ENCODE measurements around the gene LRFN2.
A peak's percentile ranks its signal among the peaks of the same experiment; 100 is the strongest.

LRFN2 gene

GRCh38 chr6:40587240-40588069 is at the start of gene LRFN2:
TSS of gene LRFN2 (minus strand) at chr6:40587364.
- DNase-seq (ENCODE audit: low read depth), result peak; percentile 3

DNA sequence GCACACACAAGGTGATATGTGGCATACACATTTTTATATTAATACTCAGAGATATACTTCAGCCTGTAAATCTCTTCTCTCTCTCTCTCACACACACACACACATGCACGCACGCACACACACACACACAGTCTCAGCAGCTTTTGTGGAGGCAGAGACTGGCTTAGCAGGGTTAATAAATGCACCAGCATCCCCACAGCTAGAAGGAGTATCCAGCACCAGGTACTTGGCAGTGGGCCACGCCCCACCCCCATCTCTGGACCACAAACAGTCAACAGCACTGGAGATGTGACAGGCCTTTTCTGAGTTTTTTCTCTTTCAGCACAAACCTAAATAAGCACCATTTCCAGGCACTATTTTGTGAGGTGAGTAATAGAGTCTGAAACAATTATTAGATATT is 47.3 kb upstream of the LRFN2 start:
- no peak for DNase-seq (ENCODE audit: low read depth)

- no peak for DNase-seq (ENCODE audit: low read depth)
Measured at GRCh38 chr6:40631744-40632143, 44.6 kb upstream of the LRFN2 start.

DNA sequence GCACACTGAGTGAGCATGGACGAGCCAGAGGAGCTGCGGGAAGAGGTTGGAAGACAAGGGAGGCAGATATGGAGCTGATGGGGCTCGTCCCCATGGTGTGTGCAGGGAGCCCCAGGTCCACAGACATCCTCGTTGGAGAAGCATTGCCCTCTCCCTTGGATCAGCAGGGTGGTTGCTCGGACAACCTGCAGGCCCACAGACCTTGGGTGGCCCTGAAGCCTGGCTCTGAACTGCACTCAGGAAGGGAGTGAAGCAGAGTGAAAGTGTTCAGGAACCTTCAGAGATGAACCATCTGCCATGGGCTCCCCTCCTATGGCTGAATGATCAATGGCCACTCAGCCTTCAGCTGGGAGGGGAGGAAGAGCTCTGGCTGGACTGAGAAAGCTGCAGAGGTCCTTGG is 43.3 kb upstream of the LRFN2 start:
- no peak for DNase-seq (ENCODE audit: low read depth)

GRCh38 chr6:40630051-40630450 is 42.9 kb upstream of the LRFN2 start:
- no peak for DNase-seq (ENCODE audit: low read depth)

- DNase-seq (ENCODE audit: low read depth), result no peak
Measured at GRCh38 chr6:40629463-40629862, 42.3 kb upstream of the LRFN2 start.

GRCh38 chr6:40627316-40627715 is 40.2 kb upstream of the LRFN2 start:
- no peak for DNase-seq (ENCODE audit: low read depth)

DNA sequence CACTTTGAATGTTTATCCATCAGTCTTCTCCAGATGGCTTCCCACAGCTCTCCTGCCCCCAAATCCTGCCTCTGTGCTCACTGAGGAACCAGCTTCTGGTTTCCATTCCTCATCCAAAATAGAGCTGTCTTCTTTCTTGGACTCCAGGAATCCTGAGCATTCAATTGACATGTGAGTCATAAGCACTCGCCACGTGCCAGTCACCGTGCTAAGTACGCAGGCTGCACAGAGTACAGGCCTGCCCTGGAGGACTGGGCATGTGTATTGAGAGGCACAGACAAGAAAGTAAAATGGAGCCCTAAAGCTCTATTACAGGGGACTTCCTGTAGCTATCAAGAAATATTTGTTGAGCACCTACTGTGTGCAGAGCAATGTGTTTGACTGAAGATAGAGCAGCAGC is 39.7 kb upstream of the LRFN2 start:
- DNase-seq (ENCODE audit: low read depth), result no peak

DNA sequence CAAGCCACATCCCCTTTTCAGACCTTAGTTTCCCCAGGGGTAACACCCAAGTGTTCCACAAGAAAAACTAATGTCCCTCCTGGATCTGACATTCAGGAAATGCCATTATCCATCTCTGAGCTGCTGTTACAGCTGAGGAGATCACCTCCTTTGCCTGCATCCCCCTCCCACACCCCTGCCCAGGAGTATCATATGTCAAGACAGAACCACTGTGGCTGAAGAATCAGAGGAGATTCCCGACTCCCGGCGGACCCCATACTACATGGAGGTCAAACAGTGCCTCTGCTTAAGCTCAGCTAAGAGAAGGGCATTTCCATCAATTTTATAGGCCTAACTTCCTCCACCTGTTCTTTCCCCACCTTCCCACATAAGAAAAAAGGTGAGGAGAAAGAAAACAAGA is 36.8 kb upstream of the LRFN2 start:
- no peak for DNase-seq (ENCODE audit: low read depth)

GRCh38 chr6:40623178-40623577 is 36.0 kb upstream of the LRFN2 start:
- DNase-seq (ENCODE audit: low read depth), result no peak

DNA sequence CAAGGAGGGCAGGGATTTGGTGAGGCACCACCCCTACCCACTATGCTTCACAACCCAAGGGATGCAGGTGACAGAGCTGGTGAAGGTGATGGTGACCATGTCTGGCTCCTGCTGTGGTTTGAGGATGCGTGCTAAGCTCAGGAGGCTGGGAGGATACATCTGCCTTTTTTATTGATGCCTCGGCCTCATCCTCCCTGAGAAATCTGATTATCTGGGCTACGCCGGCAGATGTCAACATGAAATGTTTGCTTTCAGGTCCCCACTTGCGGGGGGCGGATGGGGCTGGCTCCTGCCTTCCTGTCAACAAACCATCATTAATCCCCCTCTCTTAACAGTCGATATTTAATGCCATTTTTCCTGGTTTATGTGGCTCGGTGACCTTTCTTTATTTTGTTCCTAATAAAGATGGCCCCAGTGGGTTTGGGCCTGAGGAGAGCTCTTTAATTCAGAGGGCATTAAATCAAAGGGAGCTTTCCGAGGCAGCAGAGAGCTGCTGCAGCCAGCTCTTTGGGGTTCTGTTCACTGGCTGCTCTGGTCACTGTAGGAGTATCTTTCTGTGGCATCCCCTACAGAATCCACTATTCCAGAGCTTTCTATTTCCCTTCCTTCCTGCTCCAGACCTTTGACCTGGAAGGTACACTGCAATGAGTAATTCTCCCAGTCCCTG is 33.5 kb upstream of the LRFN2 start:
- no peak for DNase-seq (ENCODE audit: low read depth)

DNA sequence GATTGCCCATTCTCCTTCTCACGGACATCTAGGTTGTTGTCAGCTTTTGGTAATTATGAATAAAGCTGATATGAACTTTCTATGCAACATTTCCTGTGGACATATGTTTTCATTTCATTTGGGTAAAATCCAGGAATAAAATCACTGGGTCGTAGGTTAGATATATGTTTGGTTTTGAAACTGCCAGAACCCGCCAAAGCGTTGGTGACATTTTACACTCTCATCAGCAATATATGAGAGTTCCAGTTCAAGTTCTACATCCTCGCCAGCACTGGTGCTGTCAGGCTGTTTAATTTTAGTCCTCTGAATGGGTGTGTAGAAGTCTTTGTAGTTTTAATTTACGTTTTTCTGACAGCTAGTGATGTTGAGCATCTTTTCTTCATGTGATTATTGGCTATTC is 27.5 kb upstream of the LRFN2 start:
- no peak for DNase-seq (ENCODE audit: low read depth)

- no peak for DNase-seq (ENCODE audit: low read depth)
Measured at GRCh38 chr6:40611912-40612311, 24.7 kb upstream of the LRFN2 start.

DNA sequence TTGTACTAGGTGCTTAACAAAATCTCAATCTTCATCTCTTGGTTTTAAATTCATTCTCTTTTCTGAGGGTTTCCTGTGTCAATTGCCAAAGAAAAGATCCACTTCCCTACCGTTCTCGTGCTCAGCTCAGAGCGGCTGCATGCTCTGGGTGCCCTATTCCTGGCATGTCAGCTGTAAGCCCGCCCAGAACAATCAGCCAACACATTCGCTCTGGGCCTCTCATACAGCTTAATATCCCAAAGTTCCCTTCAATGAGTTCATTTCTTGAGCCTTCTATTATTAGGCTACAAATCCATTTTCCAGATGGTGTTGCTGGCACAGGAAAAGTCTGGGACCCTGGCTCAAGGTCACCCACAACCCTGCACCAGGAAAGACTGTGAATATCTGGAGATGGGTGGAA is 24.3 kb upstream of the LRFN2 start:
- DNase-seq (ENCODE audit: low read depth), result no peak

DNA sequence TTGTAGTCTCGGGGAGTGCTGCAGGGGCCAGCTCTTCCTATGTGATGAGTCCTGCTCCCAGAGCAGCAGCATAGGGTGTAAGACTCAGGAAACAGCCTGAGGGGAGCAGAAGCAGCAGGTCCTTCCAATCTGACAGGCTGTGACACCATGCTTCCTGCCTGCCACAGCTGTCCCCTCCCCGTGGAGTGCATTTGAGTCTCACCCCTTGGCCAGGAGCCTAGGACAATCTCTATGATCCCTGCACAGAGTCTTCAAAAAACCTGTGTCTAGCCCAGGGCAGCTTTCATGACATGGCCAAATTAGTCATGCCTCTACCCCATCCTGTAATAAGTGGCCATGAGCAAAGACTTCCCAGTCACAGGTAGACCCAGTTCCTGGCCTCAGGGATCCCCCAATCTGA is 23.1 kb upstream of the LRFN2 start:
- no peak for DNase-seq (ENCODE audit: low read depth)

- DNase-seq (ENCODE audit: low read depth), result no peak
Measured at GRCh38 chr6:40606981-40607380, 19.8 kb upstream of the LRFN2 start.

- no peak for DNase-seq (ENCODE audit: low read depth)
Measured at GRCh38 chr6:40606526-40606925, 19.4 kb upstream of the LRFN2 start.

DNA sequence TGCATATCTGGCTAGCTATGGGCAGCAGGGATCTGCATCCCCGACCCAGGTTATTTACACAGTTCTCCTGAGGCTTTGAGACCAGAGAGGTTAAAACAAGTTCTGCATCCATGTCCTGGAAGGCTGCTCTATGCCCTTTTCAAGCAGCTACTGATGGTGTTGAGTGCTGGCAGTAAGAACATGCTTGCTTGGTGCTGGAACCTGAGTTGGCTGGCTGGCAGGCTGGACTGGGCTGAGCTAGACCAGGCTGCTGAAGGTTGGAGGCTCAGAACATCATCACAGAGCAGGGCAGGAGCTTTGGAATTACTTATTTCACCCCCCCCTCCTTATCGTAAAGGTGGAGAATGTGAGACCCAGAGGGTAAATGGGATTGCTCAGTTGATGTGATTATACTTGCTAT is 16.9 kb upstream of the LRFN2 start:
- DNase-seq (ENCODE audit: low read depth), result no peak

DNA sequence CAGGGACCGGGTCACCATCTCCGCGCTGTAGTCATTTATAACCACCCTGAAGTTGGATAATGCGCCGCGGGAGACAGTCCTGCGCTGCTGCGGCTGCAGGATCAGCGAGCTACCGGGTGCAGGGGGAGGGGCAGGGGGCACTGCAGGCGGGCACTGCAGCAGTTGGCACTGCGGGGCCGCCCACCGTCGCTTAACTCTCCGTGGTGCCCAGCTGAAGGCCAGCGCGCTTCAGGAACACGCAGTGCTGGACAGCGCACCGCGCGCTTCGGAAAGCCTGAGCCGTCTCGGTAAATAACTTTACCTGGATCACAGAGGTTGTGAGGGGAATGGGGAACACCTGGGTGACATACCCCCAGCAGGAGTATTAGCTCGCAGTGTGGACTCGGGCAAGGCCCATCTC is 12.4 kb upstream of the LRFN2 start:
- DNase-seq (ENCODE audit: low read depth), result no peak

- no peak for DNase-seq (ENCODE audit: low read depth)
Measured at GRCh38 chr6:40598516-40598915, 11.4 kb upstream of the LRFN2 start.

GRCh38 chr6:40597301-40597700 is 10.1 kb upstream of the LRFN2 start:
- no peak for DNase-seq (ENCODE audit: low read depth)

GRCh38 chr6:40588480-40588879 is 1.3 kb upstream of the LRFN2 start:
- no peak for DNase-seq (ENCODE audit: low read depth)

DNA sequence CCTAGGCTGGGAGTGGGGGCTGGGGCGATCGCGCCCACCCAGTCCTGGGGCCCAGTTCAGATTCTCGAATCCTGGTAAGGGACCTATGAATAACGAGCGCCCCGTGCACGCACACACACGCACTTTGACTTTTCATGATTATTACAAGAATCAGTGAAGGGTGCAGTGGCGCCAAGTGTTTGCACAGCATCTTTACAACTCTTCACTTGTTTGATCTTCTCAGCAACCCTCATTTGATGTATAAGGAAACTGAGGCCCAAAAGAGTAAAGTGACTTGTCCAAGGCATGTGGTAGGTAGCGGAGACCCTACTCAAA is 863 bp upstream of the LRFN2 start:
- no peak for DNase-seq (ENCODE audit: low read depth)
